WTC11 (cell line): ENCODE measurements around the gene KRAS.

Experiments used
- CTCF ChIP-seq: fragments of 200-600 bp; IDR thresholded peaks from 2 replicates; pipeline ENCODE4 v1.8.0; 2022; ENCODE audit warnings: antibody characterized with exemption
- NFE2L1 ChIP-seq: sonication (generic); formaldehyde crosslinking; IDR thresholded peaks from 2 replicates; pipeline ENCODE4 v1.8.1; 2023; ENCODE audit warnings: missing genetic modification reagents
- ZMAT4 ChIP-seq: fragments of 250-450 bp; sonication (Bioruptor Pico); IDR thresholded peaks from 2 replicates; pipeline ENCODE4 v1.9.0; 2021; ENCODE audit warnings: mild to moderate bottlenecking
- ZNF423 ChIP-seq: fragments of 250-450 bp; sonication (Bioruptor Pico); IDR thresholded peaks from 2 replicates; pipeline ENCODE4 v2.1.2; 2022; ENCODE audit warnings: mild to moderate bottlenecking, moderate library complexity

- TF ChIP-seq ZNF423 (CRISPR knock-in tag), result no peak
- TF ChIP-seq CTCF, result no peak
- TF ChIP-seq NFE2L1 (CRISPR knock-in tag), result no peak
- no peak for TF ChIP-seq ZMAT4 (CRISPR knock-in tag)
Measured at GRCh38 chr12:25190793-25191192, 59.9 kb downstream of the KRAS start.
